GM12878 (cell line): Measurements from ENCODE around the gene SSR1. TPM values are rescaled to one million over a fixed set of nuclear protein-coding genes. Genes with fewer than 3 reads are reported as not detected.

Experiments used
- ATAC-seq: fragments of 200-7000 bp; cut with Tn5 transposase; 3 replicates; pipeline ENCODE4 v1.9.1; 2020; ENCODE audit warnings: mild to moderate bottlenecking, moderate library complexity
- BruUV-seq: library from RNA; stranded (reverse); fragments of 400-500 nt; replicated peaks from 2 replicates; lab custom pipeline; 2021; lab: Mats Ljungman, UMichigan
- CTCF ChIA-PET: fragments of 300-600 bp; sonication (Branson Sonifier 250); formaldehyde crosslinking; extraction: SDS; loops from one replicate; lab custom pipeline; 2021; ENCODE audit warnings: inconsistent platforms; lab: Yijun Ruan, JAX
- POLR2A ChIA-PET: fragments of 350-600 bp; formaldehyde crosslinking; extraction: SDS; loops from one replicate; lab custom pipeline; 2021; ENCODE audit warnings: inconsistent platforms; lab: Charles Lee
- RAD21 ChIA-PET: fragments of 300-600 bp; sonication (Branson Sonifier 250); formaldehyde crosslinking; loops from one replicate; lab custom pipeline; 2023; ENCODE audit warnings: antibody characterized with exemption; ENCODE audit not compliant: unreplicated experiment; lab: Charles Lee
- SMC1A ChIA-PET: fragments of 300-600 bp; sonication (Branson Sonifier 250); formaldehyde crosslinking; loops from one replicate; lab custom pipeline; 2023; ENCODE audit not compliant: unreplicated experiment, uncharacterized antibody; lab: Charles Lee
- DNase-seq: peaks from one replicate; pipeline ENCODE4 v3.0.0-alpha.2; 2011; ENCODE audit warnings: low read depth, low spot score
- FAIRE-seq: peaks from 3 replicates; lab custom pipeline; 2011; peaks lifted over from hg19 to GRCh38; lab: Jason Lieb, UNC
- H2AFZ ChIP-seq: 2 replicates; pipeline ENCODE4 v1.6.0; 2011; ENCODE audit warnings: low read depth, low read length, control low read depth; ENCODE audit not compliant: control insufficient read depth
- H3K27ac ChIP-seq: 2 replicates; pipeline ENCODE4 v1.5.1; 2011; ENCODE audit warnings: control low read depth; ENCODE audit not compliant: control insufficient read depth, insufficient read depth
- H3K27me3 ChIP-seq, 2 experiments: replicated peaks in 1 of 2; 2 replicates each; pipeline versions ENCODE4 v1.6.0 to v1.6.1; 2011; ENCODE audit warnings: low read length in 1 of 2; ENCODE audit not compliant: control insufficient read depth in 2 of 2, insufficient read depth in 2 of 2
- H3K36me3 ChIP-seq, 2 experiments: 2 replicates each; pipeline ENCODE4 v1.5.1; 2011; ENCODE audit warnings: low read length in 1 of 2; ENCODE audit not compliant: control insufficient read depth in 2 of 2, insufficient read depth in 2 of 2
- H3K4me1 ChIP-seq: 2 replicates; pipeline ENCODE4 v1.6.1; 2011; ENCODE audit warnings: mild to moderate bottlenecking, low read length, moderate library complexity, mixed read lengths; ENCODE audit not compliant: control insufficient read depth, insufficient read depth
- H3K4me2 ChIP-seq: 2 replicates; pipeline ENCODE4 v1.6.0; 2011; ENCODE audit warnings: control low read depth; ENCODE audit not compliant: control insufficient read depth, insufficient read depth
- H3K4me3 ChIP-seq: fragments of 200-600 bp; sonication (generic); 2 replicates; pipeline ENCODE4 v1.5.1; 2016
- H3K79me2 ChIP-seq: 2 replicates; pipeline ENCODE4 v1.6.0; 2011; ENCODE audit warnings: low read length; ENCODE audit not compliant: control insufficient read depth, insufficient read depth
- H3K9ac ChIP-seq: 2 replicates; pipeline ENCODE4 v1.8.0; 2011; ENCODE audit warnings: low read length, control low read depth, mixed read lengths; ENCODE audit not compliant: control insufficient read depth, insufficient read depth
- H3K9me3 ChIP-seq: replicated peaks from 3 replicates; pipeline ENCODE4 v1.5.1; 2011; ENCODE audit warnings: mild to moderate bottlenecking, low read length; ENCODE audit not compliant: control insufficient read depth, insufficient read depth
- H4K20me1 ChIP-seq: 2 replicates; pipeline ENCODE4 v1.6.0; 2011; ENCODE audit not compliant: control insufficient read depth, insufficient read depth
- JUND ChIP-seq: IDR thresholded peaks from 2 replicates; pipeline ENCODE4 v1.6.1; 2012; ENCODE audit warnings: low read depth, mild to moderate bottlenecking, low read length, improper control_type of control experiment, moderate library complexity
- KAT2A ChIP-seq: conservative IDR thresholded peaks from 2 replicates; pipeline ENCODE4 v1.6.1; 2011; ENCODE audit warnings: low read depth, low read length; ENCODE audit not compliant: control insufficient read depth
- MYB ChIP-seq: fragments of 150-350 bp; IDR thresholded peaks from 2 replicates; pipeline ENCODE4 v1.6.1; 2014; ENCODE audit warnings: mild to moderate bottlenecking, low read depth, low read length, borderline replicate concordance
- POLR2A ChIP-seq: IDR thresholded peaks from 2 replicates; pipeline ENCODE4 v1.6.1; 2011; ENCODE audit warnings: low read depth, mild to moderate bottlenecking, low read length
- RAD21 ChIP-seq: IDR thresholded peaks from 2 replicates; pipeline ENCODE4 v1.6.1; 2011; ENCODE audit warnings: mild to moderate bottlenecking, low read depth, low read length, moderate library complexity; ENCODE audit not compliant: insufficient read depth
- SREBF1 ChIP-seq: IDR thresholded peaks from 2 replicates; pipeline ENCODE4 v1.6.1; 2012; ENCODE audit warnings: mild to moderate bottlenecking, low read length
- STAT3 ChIP-seq: IDR thresholded peaks from 2 replicates; pipeline ENCODE4 v1.6.1; 2011; ENCODE audit warnings: low read depth, low read length, improper control_type of control experiment
- TCF3 ChIP-seq: IDR thresholded peaks from 2 replicates; pipeline ENCODE4 v1.6.1; 2012; ENCODE audit warnings: low read depth, mild to moderate bottlenecking, low read length, borderline replicate concordance; ENCODE audit not compliant: insufficient read depth
- WGBS: methylation state at CpG from one replicate; pipeline ENCODE4 v1.1.6; 2016; ENCODE audit warnings: low lambda C conversion rate; ENCODE audit not compliant: insufficient replicate concordance, insufficient coverage; ENCODE audit errors: missing lambda C conversion rate; 5-methylcytosine and 5-hydroxymethylcytosine counted together
- in situ Hi-C: fragments of 300-500 bp; cut with MboI; formaldehyde crosslinking; loops from 9 replicates; pipeline ENCODE4 v1.14.3; 2018; ENCODE audit warnings: mixed read lengths
- intact Hi-C: fragments of 100-400 bp; cut with micrococcal nuclease; formaldehyde crosslinking; loops from one replicate; pipeline ENCODE4 v1.14.2; 2022; ENCODE audit not compliant: unreplicated experiment
- polyA plus RNA-seq, 11 experiments: library from polyadenylated mRNA; depleted of rRNA in 4 of 11; unstranded in 6 of 11; stranded (reverse) in 5 of 11; fragments of >200 nt; fragmentation: Nextera tagmentation in 4 of 11; fragmentation: Illumina TruSeq in 1 of 11; extraction: Ambion mirVana in 4 of 11; extraction: Trizol in 1 of 11; gene quantifications; 1 replicate in 1 of 11; 2 replicates in 10 of 11; pipeline versions ENCODE4 v1.2.1 to v1.2.3, GENCODE V29; 2011 to 2016; ENCODE audit warnings: inconsistent platforms in 2 of 11, missing spikeins in 2 of 11, low read depth in 1 of 11
- total RNA-seq, 4 experiments: library from RNA; depleted of rRNA in 3 of 4; stranded (reverse); fragments of >200 nt in 3 of 4; fragmentation: Illumina TruSeq in 1 of 4; extraction: Trizol in 1 of 4; gene quantifications; 2 replicates each; pipeline versions ENCODE4 v1.2.1 to v1.2.3, GENCODE V29; 2013 to 2021
- TF ChIP-seq, protein P1 (sequence below): IDR thresholded peaks from 2 replicates; pipeline ENCODE4 v1.6.1; 2012; ENCODE audit warnings: low read depth, low read length, improper control_type of control experiment
- TF ChIP-seq, protein P2 (sequence below): fragments of 450-650 bp; IDR thresholded peaks from 2 replicates; pipeline ENCODE4 v1.6.1; 2017; ENCODE audit warnings: mild to moderate bottlenecking, low read depth, inconsistent platforms; ENCODE audit not compliant: poor library complexity, severe bottlenecking
- TF ChIP-seq, protein P3 (sequence below): fragments of 450-650 bp; IDR thresholded peaks from 2 replicates; pipeline ENCODE4 v1.6.1; 2017; ENCODE audit warnings: antibody characterized with exemption, mild to moderate bottlenecking, moderate library complexity
- TF ChIP-seq, protein P4 (sequence below): fragments of 450-650 bp; IDR thresholded peaks from 2 replicates; pipeline ENCODE4 v1.6.1; 2017; ENCODE audit warnings: mild to moderate bottlenecking, moderate library complexity

Gene SSR1
- total and polyA plus RNA-seq, 10 of the 15 experiments (the other 5 are each of a cell fraction or from before 2014, with no cell fraction given), result 42.0 to 209 (median 128) TPM

DNA sequence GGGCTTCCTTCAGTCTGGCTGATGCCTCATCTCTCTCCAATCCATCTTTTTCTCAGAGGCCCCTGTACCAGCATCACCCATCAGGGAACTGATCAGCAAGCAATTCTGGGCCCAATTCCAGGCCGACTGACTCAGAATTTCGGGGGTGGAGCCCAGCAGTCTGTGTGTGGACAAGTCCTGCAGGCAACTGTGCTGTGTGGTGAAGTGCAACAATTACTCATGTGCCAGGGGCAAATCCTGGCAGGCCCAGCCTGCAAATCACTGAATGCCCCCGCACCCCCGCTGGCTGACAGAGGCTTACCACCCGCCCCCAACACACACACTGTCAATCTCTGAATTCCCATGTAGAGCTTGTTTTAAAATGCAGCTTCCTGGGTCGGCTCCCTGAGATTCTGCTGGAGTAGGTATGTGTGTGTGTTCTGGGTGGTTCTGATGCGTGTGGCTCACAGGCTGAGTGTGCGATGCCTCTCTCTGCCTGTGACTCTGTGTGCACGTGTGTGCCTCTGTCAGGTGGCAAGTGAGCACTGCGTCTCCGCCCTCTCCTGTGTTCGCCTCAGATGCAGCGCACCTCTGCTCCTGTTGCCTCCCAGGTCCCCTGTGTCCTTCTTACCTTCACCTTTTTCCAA is 45.4 kb downstream of the SSR1 start:
- RAD21 ChIA-PET, result no interaction called here
- Histone ChIP-seq H3K79me2 (no peaks in the 10 kb centered on the region), H3K4me2 (no peak overlapping the region), H2AFZ (no peak overlapping the region), H3K36me3 (no peaks in the 10 kb centered on the region), H3K27ac (no peak overlapping the region), H3K4me1 (no peaks in the 10 kb centered on the region), H3K9ac (no peak overlapping the region), H4K20me1 (no peaks in the 10 kb centered on the region), H3K9me3 (no peaks in the 10 kb centered on the region; the same call in 1 of the 3 replicates), H3K27me3 (no peaks in the 10 kb centered on the region), H3K4me3 (no peak overlapping the region)
- intact Hi-C loops (no loop called here), in situ Hi-C loops (no loop called here)
- peak; percentile 37; the same call in 2 of the 3 replicates for ATAC-seq
- SMC1A ChIA-PET, result no interaction called here
- CTCF ChIA-PET, result no interaction called here
- BruUV-seq, result no TSS peak
- WGBS, result 21% methylated on average over 7 of the region's 13 CpGs
- DNase-seq, result no peak
- no peak for FAIRE-seq
- POLR2A ChIA-PET, result no interaction called here
- TF ChIP-seq, protein P1, sequence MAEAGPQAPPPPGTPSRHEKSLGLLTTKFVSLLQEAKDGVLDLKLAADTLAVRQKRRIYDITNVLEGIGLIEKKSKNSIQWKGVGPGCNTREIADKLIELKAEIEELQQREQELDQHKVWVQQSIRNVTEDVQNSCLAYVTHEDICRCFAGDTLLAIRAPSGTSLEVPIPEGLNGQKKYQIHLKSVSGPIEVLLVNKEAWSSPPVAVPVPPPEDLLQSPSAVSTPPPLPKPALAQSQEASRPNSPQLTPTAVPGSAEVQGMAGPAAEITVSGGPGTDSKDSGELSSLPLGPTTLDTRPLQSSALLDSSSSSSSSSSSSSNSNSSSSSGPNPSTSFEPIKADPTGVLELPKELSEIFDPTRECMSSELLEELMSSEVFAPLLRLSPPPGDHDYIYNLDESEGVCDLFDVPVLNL, result no peak
- TF ChIP-seq TCF3 (0 out of 2 replicates have a peak, but pooled peaks have one; percentile 25), RAD21 (no peak), MYB (no peak), SREBF1 (no peak), STAT3 (no peak), JUND (no peak), POLR2A (no peak), KAT2A (no peak)
- TF ChIP-seq, protein P2, sequence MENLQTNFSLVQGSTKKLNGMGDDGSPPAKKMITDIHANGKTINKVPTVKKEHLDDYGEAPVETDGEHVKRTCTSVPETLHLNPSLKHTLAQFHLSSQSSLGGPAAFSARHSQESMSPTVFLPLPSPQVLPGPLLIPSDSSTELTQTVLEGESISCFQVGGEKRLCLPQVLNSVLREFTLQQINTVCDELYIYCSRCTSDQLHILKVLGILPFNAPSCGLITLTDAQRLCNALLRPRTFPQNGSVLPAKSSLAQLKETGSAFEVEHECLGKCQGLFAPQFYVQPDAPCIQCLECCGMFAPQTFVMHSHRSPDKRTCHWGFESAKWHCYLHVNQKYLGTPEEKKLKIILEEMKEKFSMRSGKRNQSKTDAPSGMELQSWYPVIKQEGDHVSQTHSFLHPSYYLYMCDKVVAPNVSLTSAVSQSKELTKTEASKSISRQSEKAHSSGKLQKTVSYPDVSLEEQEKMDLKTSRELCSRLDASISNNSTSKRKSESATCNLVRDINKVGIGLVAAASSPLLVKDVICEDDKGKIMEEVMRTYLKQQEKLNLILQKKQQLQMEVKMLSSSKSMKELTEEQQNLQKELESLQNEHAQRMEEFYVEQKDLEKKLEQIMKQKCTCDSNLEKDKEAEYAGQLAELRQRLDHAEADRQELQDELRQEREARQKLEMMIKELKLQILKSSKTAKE, result no peak
- TF ChIP-seq, protein P3, sequence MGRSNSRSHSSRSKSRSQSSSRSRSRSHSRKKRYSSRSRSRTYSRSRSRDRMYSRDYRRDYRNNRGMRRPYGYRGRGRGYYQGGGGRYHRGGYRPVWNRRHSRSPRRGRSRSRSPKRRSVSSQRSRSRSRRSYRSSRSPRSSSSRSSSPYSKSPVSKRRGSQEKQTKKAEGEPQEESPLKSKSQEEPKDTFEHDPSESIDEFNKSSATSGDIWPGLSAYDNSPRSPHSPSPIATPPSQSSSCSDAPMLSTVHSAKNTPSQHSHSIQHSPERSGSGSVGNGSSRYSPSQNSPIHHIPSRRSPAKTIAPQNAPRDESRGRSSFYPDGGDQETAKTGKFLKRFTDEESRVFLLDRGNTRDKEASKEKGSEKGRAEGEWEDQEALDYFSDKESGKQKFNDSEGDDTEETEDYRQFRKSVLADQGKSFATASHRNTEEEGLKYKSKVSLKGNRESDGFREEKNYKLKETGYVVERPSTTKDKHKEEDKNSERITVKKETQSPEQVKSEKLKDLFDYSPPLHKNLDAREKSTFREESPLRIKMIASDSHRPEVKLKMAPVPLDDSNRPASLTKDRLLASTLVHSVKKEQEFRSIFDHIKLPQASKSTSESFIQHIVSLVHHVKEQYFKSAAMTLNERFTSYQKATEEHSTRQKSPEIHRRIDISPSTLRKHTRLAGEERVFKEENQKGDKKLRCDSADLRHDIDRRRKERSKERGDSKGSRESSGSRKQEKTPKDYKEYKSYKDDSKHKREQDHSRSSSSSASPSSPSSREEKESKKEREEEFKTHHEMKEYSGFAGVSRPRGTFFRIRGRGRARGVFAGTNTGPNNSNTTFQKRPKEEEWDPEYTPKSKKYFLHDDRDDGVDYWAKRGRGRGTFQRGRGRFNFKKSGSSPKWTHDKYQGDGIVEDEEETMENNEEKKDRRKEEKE, result no peak
- TF ChIP-seq, protein P4, sequence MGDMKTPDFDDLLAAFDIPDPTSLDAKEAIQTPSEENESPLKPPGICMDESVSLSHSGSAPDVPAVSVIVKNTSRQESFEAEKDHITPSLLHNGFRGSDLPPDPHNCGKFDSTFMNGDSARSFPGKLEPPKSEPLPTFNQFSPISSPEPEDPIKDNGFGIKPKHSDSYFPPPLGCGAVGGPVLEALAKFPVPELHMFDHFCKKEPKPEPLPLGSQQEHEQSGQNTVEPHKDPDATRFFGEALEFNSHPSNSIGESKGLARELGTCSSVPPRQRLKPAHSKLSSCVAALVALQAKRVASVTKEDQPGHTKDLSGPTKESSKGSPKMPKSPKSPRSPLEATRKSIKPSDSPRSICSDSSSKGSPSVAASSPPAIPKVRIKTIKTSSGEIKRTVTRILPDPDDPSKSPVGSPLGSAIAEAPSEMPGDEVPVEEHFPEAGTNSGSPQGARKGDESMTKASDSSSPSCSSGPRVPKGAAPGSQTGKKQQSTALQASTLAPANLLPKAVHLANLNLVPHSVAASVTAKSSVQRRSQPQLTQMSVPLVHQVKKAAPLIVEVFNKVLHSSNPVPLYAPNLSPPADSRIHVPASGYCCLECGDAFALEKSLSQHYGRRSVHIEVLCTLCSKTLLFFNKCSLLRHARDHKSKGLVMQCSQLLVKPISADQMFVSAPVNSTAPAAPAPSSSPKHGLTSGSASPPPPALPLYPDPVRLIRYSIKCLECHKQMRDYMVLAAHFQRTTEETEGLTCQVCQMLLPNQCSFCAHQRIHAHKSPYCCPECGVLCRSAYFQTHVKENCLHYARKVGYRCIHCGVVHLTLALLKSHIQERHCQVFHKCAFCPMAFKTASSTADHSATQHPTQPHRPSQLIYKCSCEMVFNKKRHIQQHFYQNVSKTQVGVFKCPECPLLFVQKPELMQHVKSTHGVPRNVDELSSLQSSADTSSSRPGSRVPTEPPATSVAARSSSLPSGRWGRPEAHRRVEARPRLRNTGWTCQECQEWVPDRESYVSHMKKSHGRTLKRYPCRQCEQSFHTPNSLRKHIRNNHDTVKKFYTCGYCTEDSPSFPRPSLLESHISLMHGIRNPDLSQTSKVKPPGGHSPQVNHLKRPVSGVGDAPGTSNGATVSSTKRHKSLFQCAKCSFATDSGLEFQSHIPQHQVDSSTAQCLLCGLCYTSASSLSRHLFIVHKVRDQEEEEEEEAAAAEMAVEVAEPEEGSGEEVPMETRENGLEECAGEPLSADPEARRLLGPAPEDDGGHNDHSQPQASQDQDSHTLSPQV, result no peak
